WTC11 (cell line): ENCODE measurements around the gene ARHGAP4. TPM values are rescaled to one million over a fixed set of nuclear protein-coding genes. Genes with fewer than 3 reads are reported as not detected.

ENCODE experiments used
- ATAC-seq: fragments of 200-7000 bp; cut with Tn5 transposase; 2 replicates; pipeline ENCODE4 v1.10.0; 2021; ENCODE audit warnings: mild to moderate bottlenecking, moderate library complexity
- CTCF ChIA-PET: fragments of 300-600 bp; sonication (Branson Sonifier 250); formaldehyde crosslinking; loops from one replicate; lab custom pipeline; 2021; ENCODE audit warnings: antibody characterized with exemption; lab: Charles Lee
- POLR2A ChIA-PET: fragments of 350-600 bp; sonication (Branson Sonifier 250); formaldehyde crosslinking; loops from one replicate; lab custom pipeline; 2021; ENCODE audit warnings: antibody characterized with exemption; lab: Charles Lee
- DNase-seq: peaks from one replicate; pipeline ENCODE4 v3.0.0; 2021; ENCODE audit warnings: low spot score
- H3K27ac Mint-ChIP-seq: 2 replicates; pipeline ENCODE4 v1.8.0; 2021; ENCODE audit warnings: mixed read lengths
- H3K27me3 Mint-ChIP-seq: 2 replicates; pipeline ENCODE4 v1.8.0; 2021; ENCODE audit warnings: low read depth, mild to moderate bottlenecking, moderate library complexity, mixed read lengths
- H3K36me3 Mint-ChIP-seq: 2 replicates; pipeline ENCODE4 v1.8.0; 2021; ENCODE audit warnings: mixed read lengths
- H3K4me1 Mint-ChIP-seq: 2 replicates; pipeline ENCODE4 v1.8.0; 2022; ENCODE audit warnings: mixed read lengths
- H3K4me3 Mint-ChIP-seq: 2 replicates; pipeline ENCODE4 v1.8.0; 2021; ENCODE audit warnings: mild to moderate bottlenecking, moderate library complexity, mixed read lengths
- H3K9me3 Mint-ChIP-seq: 2 replicates; pipeline ENCODE4 v1.8.0; 2021; ENCODE audit warnings: mixed read lengths
- CREM ChIP-seq: sonication (generic); formaldehyde crosslinking; IDR thresholded peaks from 2 replicates; pipeline ENCODE4 v1.8.1; 2022; ENCODE audit warnings: mild to moderate bottlenecking, missing genetic modification reagents, moderate library complexity
- ESRRA ChIP-seq: sonication (generic); formaldehyde crosslinking; IDR thresholded peaks from 2 replicates; pipeline ENCODE4 v1.8.1; 2022; ENCODE audit warnings: mild to moderate bottlenecking, missing genetic modification reagents, borderline replicate concordance
- ETV6 ChIP-seq: sonication (generic); formaldehyde crosslinking; IDR thresholded peaks from 2 replicates; pipeline ENCODE4 v1.8.1; 2022; ENCODE audit warnings: mild to moderate bottlenecking, missing genetic modification reagents
- FOXK1 ChIP-seq: sonication (generic); formaldehyde crosslinking; IDR thresholded peaks from 2 replicates; pipeline ENCODE4 v1.8.0; 2022; ENCODE audit warnings: mild to moderate bottlenecking, moderate library complexity, missing genetic modification reagents
- GTF2I ChIP-seq: fragments of 250-450 bp; sonication (Bioruptor Pico); conservative IDR thresholded peaks from 2 replicates; pipeline ENCODE4 v1.4.0; 2021; ENCODE audit warnings: mild to moderate bottlenecking
- JUN ChIP-seq: sonication (generic); formaldehyde crosslinking; IDR thresholded peaks from 2 replicates; pipeline ENCODE4 v1.8.0; 2023; ENCODE audit warnings: mild to moderate bottlenecking, missing genetic modification reagents
- MXD4 ChIP-seq: fragments of 250-450 bp; sonication (Bioruptor Pico); IDR thresholded peaks from 2 replicates; pipeline ENCODE4 v1.8.0; 2021; ENCODE audit warnings: mild to moderate bottlenecking, moderate library complexity, borderline replicate concordance
- NFYB ChIP-seq: sonication (generic); formaldehyde crosslinking; conservative IDR thresholded peaks from 2 replicates; pipeline ENCODE4 v1.8.0; 2022; ENCODE audit warnings: low read depth, missing genetic modification reagents
- NR3C1 ChIP-seq: sonication (generic); formaldehyde crosslinking; conservative IDR thresholded peaks from 2 replicates; pipeline ENCODE4 v1.8.1; 2023; ENCODE audit warnings: low read depth, mild to moderate bottlenecking, missing genetic modification reagents
- SMAD3 ChIP-seq: sonication (generic); formaldehyde crosslinking; IDR thresholded peaks from 2 replicates; pipeline ENCODE4 v1.8.0; 2022; ENCODE audit warnings: missing genetic modification reagents, mild to moderate bottlenecking, borderline replicate concordance
- ZNF219 ChIP-seq: sonication (generic); formaldehyde crosslinking; IDR thresholded peaks from 2 replicates; pipeline ENCODE4 v1.8.0; 2023; ENCODE audit warnings: missing genetic modification reagents, mild to moderate bottlenecking, borderline replicate concordance
- ZNF416 ChIP-seq: fragments of 250-450 bp; sonication (Bioruptor Pico); IDR thresholded peaks from 2 replicates; pipeline ENCODE4 v1.9.0; 2021; ENCODE audit warnings: mild to moderate bottlenecking, inconsistent platforms
- total RNA-seq: library from RNA; stranded (reverse); gene quantifications from 3 replicates; pipeline ENCODE4 v1.2.3, GENCODE V29; 2021
- TF ChIP-seq, protein P1 (sequence below): sonication (generic); formaldehyde crosslinking; IDR thresholded peaks from 2 replicates; pipeline ENCODE4 v1.8.0; 2022; ENCODE audit warnings: mild to moderate bottlenecking, missing genetic modification reagents
- TF ChIP-seq, protein P2 (sequence below): sonication (generic); formaldehyde crosslinking; IDR thresholded peaks from 2 replicates; pipeline ENCODE4 v1.8.1; 2022; ENCODE audit warnings: low read depth, missing genetic modification reagents, borderline replicate concordance
- TF ChIP-seq, protein P3 (sequence below): sonication (generic); formaldehyde crosslinking; conservative IDR thresholded peaks from 2 replicates; pipeline ENCODE4 v1.8.1; 2023; ENCODE audit warnings: mild to moderate bottlenecking, low read depth, missing genetic modification reagents, moderate library complexity
- TF ChIP-seq, protein P4 (sequence below): sonication (generic); formaldehyde crosslinking; IDR thresholded peaks from 2 replicates; pipeline ENCODE4 v1.8.1; 2023; ENCODE audit warnings: mild to moderate bottlenecking, moderate library complexity, missing genetic modification reagents
- TF ChIP-seq, protein P5 (sequence below): sonication (generic); formaldehyde crosslinking; IDR thresholded peaks from 2 replicates; pipeline ENCODE4 v1.8.1; 2022; ENCODE audit warnings: missing genetic modification reagents, borderline replicate concordance
- TF ChIP-seq, protein P6 (sequence below): fragments of 250-450 bp; sonication (Bioruptor Pico); conservative IDR thresholded peaks from 2 replicates; pipeline ENCODE4 v1.9.0; 2021; ENCODE audit warnings: mild to moderate bottlenecking
- TF ChIP-seq, protein P7 (sequence below): sonication (generic); formaldehyde crosslinking; IDR thresholded peaks from 2 replicates; pipeline ENCODE4 v1.8.1; 2023; ENCODE audit warnings: mild to moderate bottlenecking, missing genetic modification reagents, borderline replicate concordance

Gene ARHGAP4
- total RNA-seq, 1 experiment from 2014 or later = 52.1 TPM

DNA sequence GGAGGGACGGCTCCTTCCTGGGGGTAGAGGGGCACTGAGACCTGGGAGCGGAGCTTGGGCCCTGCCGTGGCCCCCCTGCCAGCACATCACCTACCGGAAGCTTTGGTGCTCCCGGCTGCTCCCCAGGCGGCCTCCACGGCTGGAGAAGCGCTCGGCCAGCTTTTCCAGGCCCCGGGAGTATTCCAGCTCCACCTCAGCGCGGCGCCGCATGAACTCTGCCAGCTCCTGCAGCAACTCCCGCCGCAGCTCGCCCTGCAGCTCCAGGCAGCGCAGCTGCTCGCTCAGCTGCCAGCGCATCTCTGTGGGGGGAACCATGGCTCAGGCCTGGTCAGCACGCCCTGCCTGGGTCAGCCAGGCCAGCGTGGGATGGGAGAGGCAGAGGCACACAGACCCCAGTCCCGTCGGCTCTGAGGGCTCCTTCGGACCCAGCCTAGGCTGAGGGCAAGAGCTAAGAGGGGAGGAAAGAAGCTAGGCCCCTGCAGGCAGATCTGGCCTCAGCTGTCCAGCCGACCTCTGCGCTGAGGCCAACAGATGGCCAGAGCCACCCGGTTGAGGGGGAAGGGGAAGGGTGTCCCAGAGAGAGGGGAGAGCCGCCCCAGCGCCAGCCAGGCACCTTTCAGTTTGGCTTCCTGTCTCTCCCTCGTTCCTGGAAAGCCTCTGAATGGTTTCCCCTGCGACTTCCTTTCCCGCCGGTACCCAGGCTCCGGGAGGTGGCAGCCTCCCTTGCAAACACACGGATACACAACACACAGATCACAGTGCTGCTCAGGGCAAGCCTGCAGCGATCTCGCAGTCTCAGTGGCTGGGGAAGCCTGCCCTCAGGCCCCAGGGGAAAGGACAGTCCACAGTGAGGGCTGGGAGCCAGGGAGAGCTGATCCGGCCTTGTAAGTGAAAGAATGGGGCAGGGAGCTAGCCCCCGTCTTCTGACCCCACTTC lies 4.3 kb downstream of the ARHGAP4 start (continued):
- no peak for TF ChIP-seq NFYB (CRISPR knock-in tag)
- no peak for TF ChIP-seq SMAD3 (CRISPR knock-in tag)
- TF ChIP-seq ZNF219 = no peak
- TF ChIP-seq, protein P1, sequence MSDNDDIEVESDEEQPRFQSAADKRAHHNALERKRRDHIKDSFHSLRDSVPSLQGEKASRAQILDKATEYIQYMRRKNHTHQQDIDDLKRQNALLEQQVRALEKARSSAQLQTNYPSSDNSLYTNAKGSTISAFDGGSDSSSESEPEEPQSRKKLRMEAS (CRISPR knock-in tag) = no peak
- no peak for TF ChIP-seq FOXK1 (CRISPR knock-in tag)
- no peak for TF ChIP-seq NR3C1 (CRISPR knock-in tag)

DNA sequence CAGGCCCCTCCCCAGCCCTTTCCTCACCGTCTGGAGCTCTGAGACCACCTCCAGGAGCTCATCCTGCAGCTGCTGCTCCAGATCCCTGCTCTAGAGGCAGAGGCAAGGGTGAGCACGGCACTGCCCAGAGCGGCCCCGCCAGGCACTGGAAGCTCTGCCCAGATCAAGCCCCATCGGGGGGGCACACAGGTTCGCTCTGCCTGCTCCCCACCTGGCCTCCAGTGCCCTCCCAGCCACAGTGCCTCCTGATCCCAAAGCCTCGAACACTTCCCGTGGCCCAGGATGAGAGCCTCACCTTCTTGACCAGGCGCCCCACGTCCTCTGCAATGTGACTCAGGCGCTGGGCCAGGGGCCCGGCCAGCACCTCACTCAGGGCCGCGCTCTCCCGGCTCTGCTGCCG lies 5.0 kb downstream of the ARHGAP4 start:
- ChIA-PET CTCF (interaction anchor here (1.6 kb wide), 1 partner anchor 34 kb away, joined by 4 read pairs; no protein-coding TSS in a partner anchor), POLR2A (no interaction called here)
- no peak overlapping the region for H3K4me3 Mint-ChIP-seq
- no peaks in the 10 kb centered on the region for H3K9me3 Mint-ChIP-seq
- no peak overlapping the region for H3K27ac Mint-ChIP-seq
- no peaks in the 10 kb centered on the region for H3K27me3 Mint-ChIP-seq
- DNase-seq (no peak), ATAC-seq (no peak)
- peaks cover 23% of the 10 kb centered on the region for H3K4me1 Mint-ChIP-seq
- H3K36me3 Mint-ChIP-seq = peaks cover 17% of the 10 kb centered on the region
- TF ChIP-seq, protein P2, sequence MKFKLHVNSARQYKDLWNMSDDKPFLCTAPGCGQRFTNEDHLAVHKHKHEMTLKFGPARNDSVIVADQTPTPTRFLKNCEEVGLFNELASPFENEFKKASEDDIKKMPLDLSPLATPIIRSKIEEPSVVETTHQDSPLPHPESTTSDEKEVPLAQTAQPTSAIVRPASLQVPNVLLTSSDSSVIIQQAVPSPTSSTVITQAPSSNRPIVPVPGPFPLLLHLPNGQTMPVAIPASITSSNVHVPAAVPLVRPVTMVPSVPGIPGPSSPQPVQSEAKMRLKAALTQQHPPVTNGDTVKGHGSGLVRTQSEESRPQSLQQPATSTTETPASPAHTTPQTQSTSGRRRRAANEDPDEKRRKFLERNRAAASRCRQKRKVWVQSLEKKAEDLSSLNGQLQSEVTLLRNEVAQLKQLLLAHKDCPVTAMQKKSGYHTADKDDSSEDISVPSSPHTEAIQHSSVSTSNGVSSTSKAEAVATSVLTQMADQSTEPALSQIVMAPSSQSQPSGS (CRISPR knock-in tag) = no peak
- no peak for TF ChIP-seq CREM (CRISPR knock-in tag)
- TF ChIP-seq, protein P3, sequence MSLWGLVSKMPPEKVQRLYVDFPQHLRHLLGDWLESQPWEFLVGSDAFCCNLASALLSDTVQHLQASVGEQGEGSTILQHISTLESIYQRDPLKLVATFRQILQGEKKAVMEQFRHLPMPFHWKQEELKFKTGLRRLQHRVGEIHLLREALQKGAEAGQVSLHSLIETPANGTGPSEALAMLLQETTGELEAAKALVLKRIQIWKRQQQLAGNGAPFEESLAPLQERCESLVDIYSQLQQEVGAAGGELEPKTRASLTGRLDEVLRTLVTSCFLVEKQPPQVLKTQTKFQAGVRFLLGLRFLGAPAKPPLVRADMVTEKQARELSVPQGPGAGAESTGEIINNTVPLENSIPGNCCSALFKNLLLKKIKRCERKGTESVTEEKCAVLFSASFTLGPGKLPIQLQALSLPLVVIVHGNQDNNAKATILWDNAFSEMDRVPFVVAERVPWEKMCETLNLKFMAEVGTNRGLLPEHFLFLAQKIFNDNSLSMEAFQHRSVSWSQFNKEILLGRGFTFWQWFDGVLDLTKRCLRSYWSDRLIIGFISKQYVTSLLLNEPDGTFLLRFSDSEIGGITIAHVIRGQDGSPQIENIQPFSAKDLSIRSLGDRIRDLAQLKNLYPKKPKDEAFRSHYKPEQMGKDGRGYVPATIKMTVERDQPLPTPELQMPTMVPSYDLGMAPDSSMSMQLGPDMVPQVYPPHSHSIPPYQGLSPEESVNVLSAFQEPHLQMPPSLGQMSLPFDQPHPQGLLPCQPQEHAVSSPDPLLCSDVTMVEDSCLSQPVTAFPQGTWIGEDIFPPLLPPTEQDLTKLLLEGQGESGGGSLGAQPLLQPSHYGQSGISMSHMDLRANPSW (CRISPR knock-in tag) = no peak
- TF ChIP-seq, protein P4, sequence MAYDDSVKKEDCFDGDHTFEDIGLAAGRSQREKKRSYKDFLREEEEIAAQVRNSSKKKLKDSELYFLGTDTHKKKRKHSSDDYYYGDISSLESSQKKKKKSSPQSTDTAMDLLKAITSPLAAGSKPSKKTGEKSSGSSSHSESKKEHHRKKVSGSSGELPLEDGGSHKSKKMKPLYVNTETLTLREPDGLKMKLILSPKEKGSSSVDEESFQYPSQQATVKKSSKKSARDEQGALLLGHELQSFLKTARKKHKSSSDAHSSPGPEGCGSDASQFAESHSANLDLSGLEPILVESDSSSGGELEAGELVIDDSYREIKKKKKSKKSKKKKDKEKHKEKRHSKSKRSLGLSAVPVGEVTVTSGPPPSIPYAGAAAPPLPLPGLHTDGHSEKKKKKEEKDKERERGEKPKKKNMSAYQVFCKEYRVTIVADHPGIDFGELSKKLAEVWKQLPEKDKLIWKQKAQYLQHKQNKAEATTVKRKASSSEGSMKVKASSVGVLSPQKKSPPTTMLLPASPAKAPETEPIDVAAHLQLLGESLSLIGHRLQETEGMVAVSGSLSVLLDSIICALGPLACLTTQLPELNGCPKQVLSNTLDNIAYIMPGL (CRISPR knock-in tag) = no peak
- TF ChIP-seq MXD4 (CRISPR knock-in tag) = no peak
- TF ChIP-seq, protein P5, sequence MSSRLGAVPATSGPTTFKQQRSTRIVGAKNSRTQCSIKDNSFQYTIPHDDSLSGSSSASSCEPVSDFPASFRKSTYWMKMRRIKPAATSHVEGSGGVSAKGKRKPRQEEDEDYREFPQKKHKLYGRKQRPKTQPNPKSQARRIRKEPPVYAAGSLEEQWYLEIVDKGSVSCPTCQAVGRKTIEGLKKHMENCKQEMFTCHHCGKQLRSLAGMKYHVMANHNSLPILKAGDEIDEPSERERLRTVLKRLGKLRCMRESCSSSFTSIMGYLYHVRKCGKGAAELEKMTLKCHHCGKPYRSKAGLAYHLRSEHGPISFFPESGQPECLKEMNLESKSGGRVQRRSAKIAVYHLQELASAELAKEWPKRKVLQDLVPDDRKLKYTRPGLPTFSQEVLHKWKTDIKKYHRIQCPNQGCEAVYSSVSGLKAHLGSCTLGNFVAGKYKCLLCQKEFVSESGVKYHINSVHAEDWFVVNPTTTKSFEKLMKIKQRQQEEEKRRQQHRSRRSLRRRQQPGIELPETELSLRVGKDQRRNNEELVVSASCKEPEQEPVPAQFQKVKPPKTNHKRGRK (CRISPR knock-in tag) = no peak
- no peak for TF ChIP-seq NR3C1 (CRISPR knock-in tag)
- TF ChIP-seq ESRRA (CRISPR knock-in tag) = no peak
- no peak for TF ChIP-seq JUN (CRISPR knock-in tag)
- no peak for TF ChIP-seq GTF2I (CRISPR knock-in tag)
- TF ChIP-seq, protein P1 (CRISPR knock-in tag) = no peak
- no peak for TF ChIP-seq FOXK1 (CRISPR knock-in tag)
- TF ChIP-seq, protein P6, sequence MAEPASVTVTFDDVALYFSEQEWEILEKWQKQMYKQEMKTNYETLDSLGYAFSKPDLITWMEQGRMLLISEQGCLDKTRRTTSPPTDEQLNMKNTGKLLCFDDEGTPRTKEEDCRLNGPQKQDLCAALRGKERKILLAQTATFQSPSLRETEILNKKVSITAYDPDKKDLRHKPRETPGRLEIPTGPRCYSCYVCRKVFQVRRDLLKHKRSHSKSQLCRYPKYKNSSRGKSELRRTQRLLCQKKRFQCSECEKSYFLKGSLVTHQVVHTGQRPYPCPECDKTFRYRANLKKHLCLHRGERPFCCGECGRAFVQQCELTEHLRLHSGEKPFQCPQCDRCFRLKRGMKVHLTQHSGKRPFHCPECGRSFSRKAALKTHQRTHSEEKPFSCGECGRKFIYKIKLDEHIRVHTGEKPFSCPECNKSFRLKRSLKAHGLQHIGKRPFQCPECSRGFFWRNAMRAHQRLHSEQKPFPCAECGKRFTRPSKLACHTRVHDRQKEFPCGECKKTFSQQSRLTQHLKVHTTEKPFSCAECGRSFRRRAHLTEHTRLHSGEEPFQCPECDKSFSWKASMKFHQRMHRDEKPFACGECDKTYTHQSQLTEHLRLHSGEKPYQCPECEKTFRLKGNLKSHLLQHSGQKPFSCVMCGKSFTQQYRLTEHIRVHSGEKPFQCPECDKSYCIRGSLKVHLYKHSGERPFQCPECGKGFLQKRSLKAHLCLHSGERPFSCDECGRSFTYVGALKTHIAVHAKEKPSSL (CRISPR knock-in tag) = no peak
- no peak for TF ChIP-seq ETV6
- TF ChIP-seq ZNF416 = no peak
- TF ChIP-seq, protein P7, sequence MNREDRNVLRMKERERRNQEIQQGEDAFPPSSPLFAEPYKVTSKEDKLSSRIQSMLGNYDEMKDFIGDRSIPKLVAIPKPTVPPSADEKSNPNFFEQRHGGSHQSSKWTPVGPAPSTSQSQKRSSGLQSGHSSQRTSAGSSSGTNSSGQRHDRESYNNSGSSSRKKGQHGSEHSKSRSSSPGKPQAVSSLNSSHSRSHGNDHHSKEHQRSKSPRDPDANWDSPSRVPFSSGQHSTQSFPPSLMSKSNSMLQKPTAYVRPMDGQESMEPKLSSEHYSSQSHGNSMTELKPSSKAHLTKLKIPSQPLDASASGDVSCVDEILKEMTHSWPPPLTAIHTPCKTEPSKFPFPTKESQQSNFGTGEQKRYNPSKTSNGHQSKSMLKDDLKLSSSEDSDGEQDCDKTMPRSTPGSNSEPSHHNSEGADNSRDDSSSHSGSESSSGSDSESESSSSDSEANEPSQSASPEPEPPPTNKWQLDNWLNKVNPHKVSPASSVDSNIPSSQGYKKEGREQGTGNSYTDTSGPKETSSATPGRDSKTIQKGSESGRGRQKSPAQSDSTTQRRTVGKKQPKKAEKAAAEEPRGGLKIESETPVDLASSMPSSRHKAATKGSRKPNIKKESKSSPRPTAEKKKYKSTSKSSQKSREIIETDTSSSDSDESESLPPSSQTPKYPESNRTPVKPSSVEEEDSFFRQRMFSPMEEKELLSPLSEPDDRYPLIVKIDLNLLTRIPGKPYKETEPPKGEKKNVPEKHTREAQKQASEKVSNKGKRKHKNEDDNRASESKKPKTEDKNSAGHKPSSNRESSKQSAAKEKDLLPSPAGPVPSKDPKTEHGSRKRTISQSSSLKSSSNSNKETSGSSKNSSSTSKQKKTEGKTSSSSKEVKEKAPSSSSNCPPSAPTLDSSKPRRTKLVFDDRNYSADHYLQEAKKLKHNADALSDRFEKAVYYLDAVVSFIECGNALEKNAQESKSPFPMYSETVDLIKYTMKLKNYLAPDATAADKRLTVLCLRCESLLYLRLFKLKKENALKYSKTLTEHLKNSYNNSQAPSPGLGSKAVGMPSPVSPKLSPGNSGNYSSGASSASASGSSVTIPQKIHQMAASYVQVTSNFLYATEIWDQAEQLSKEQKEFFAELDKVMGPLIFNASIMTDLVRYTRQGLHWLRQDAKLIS (CRISPR knock-in tag) = no peak
